GM23338 (cell line): ENCODE results near the gene PFKFB2. TPM values are rescaled to one million over a fixed set of nuclear protein-coding genes. Genes with fewer than 3 reads are reported as not detected.

Experiments used
- ATAC-seq: fragments of 200-7000 bp; cut with Tn5 transposase; 3 replicates; pipeline ENCODE4 v1.9.1; 2020
- DNase-seq: peaks from one replicate; pipeline ENCODE4 v3.0.0-alpha.2; 2015; ENCODE audit warnings: low spot score
- H2AFZ ChIP-seq: fragments of 200-600 bp; sonication (generic); 2 replicates; pipeline ENCODE4 v1.8.0; 2016; ENCODE audit warnings: antibody characterized with exemption, mild to moderate bottlenecking, moderate library complexity
- H3F3A ChIP-seq: fragments of 200-600 bp; sonication (generic); replicated peaks from 2 replicates; pipeline ENCODE4 v1.8.0; 2017; ENCODE audit warnings: antibody characterized with exemption, mixed run types, low read depth
- H3K27ac ChIP-seq: fragments of 200-600 bp; sonication (generic); 2 replicates; pipeline ENCODE4 v1.6.1; 2016; ENCODE audit warnings: low read depth
- H3K27me3 ChIP-seq: fragments of 200-600 bp; sonication (generic); 2 replicates; pipeline ENCODE4 v1.8.0; 2016; ENCODE audit warnings: mild to moderate bottlenecking, mixed run types, moderate library complexity; ENCODE audit not compliant: insufficient read depth
- H3K36me3 ChIP-seq: fragments of 200-600 bp; sonication (generic); 2 replicates; pipeline ENCODE4 v1.8.0; 2016; ENCODE audit warnings: mild to moderate bottlenecking; ENCODE audit not compliant: insufficient read depth
- H3K4me1 ChIP-seq: fragments of 200-600 bp; sonication (generic); 2 replicates; pipeline ENCODE4 v1.8.0; 2016; ENCODE audit warnings: mild to moderate bottlenecking, moderate library complexity; ENCODE audit not compliant: insufficient read depth
- H3K4me2 ChIP-seq: fragments of 200-600 bp; sonication (generic); 2 replicates; pipeline ENCODE4 v1.7.1; 2017; ENCODE audit warnings: mixed run types
- H3K4me3 ChIP-seq: fragments of 200-600 bp; sonication (generic); 2 replicates; pipeline ENCODE4 v1.6.1; 2016; ENCODE audit warnings: mixed run types
- H3K79me2 ChIP-seq: fragments of 200-600 bp; sonication (generic); replicated peaks from 2 replicates; pipeline ENCODE4 v1.8.0; 2017; ENCODE audit warnings: mild to moderate bottlenecking; ENCODE audit not compliant: insufficient read depth
- H3K9me2 ChIP-seq: fragments of 200-600 bp; sonication (generic); 2 replicates; pipeline ENCODE4 v1.8.0; 2017; ENCODE audit not compliant: insufficient read depth
- H4K20me1 ChIP-seq: fragments of 200-600 bp; sonication (generic); replicated peaks from 2 replicates; pipeline ENCODE4 v1.8.0; 2017; ENCODE audit warnings: mild to moderate bottlenecking; ENCODE audit not compliant: insufficient read depth
- H3K27ac Mint-ChIP-seq: 2 replicates; pipeline ENCODE4 v1.8.0; 2020; ENCODE audit warnings: inconsistent platforms, mild to moderate bottlenecking, moderate library complexity, mixed read lengths
- H3K27me3 Mint-ChIP-seq: 3 replicates; pipeline ENCODE4 v1.8.0; 2022; ENCODE audit warnings: low read depth, mild to moderate bottlenecking, moderate library complexity, mixed read lengths, inconsistent platforms; ENCODE audit not compliant: insufficient read depth, poor library complexity
- H3K36me3 Mint-ChIP-seq: 3 replicates; pipeline ENCODE4 v1.8.0; 2021; ENCODE audit warnings: low read depth, mild to moderate bottlenecking, inconsistent platforms, moderate library complexity, mixed read lengths
- H3K4me1 Mint-ChIP-seq: 3 replicates; pipeline ENCODE4 v1.8.0; 2020; ENCODE audit warnings: mild to moderate bottlenecking, inconsistent platforms, mixed read lengths
- H3K4me3 Mint-ChIP-seq: 3 replicates; pipeline ENCODE4 v1.8.0; 2021; ENCODE audit warnings: moderate library complexity, mild to moderate bottlenecking, inconsistent platforms, mixed read lengths
- H3K9me3 Mint-ChIP-seq: 3 replicates; pipeline ENCODE4 v1.8.0; 2020; ENCODE audit warnings: moderate library complexity, mild to moderate bottlenecking, inconsistent platforms, mixed read lengths
- CREB1 ChIP-seq: fragments of 250-450 bp; sonication (Bioruptor Pico); IDR thresholded peaks from 2 replicates; pipeline ENCODE4 v1.5.0; 2020; ENCODE audit warnings: low read depth, mild to moderate bottlenecking, moderate library complexity
- EZH2 ChIP-seq: fragments of 200-600 bp; sonication (generic); IDR thresholded peaks from one replicate; pipeline ENCODE4 v1.8.0; 2017; ENCODE audit warnings: antibody characterized with exemption, mild to moderate bottlenecking, low read depth; ENCODE audit not compliant: unreplicated experiment
- EZH2phosphoT487 ChIP-seq: fragments of 200-600 bp; sonication (generic); IDR thresholded peaks from one replicate; pipeline ENCODE4 v1.8.1; 2018; ENCODE audit warnings: antibody characterized with exemption; ENCODE audit not compliant: unreplicated experiment
- JUNB ChIP-seq: IDR thresholded peaks from one replicate; pipeline ENCODE4 v1.6.1; 2016; ENCODE audit warnings: antibody characterized with exemption; ENCODE audit not compliant: unreplicated experiment
- POLR2AphosphoS5 ChIP-seq: IDR thresholded peaks from 2 replicates; pipeline ENCODE4 v1.6.1; 2016; ENCODE audit warnings: antibody characterized with exemption, low read depth
- STAT1 ChIP-seq: IDR thresholded peaks from one replicate; pipeline ENCODE4 v1.6.1; 2016; ENCODE audit warnings: antibody characterized with exemption; ENCODE audit not compliant: unreplicated experiment
- ZNF114 ChIP-seq: fragments of 250-450 bp; sonication (Bioruptor Pico); IDR thresholded peaks from 2 replicates; pipeline ENCODE4 v1.5.0; 2020; ENCODE audit warnings: mild to moderate bottlenecking, moderate library complexity
- ZNF331 ChIP-seq: fragments of 250-450 bp; sonication (Bioruptor Pico); IDR thresholded peaks from 2 replicates; pipeline ENCODE4 v1.5.0; 2020; ENCODE audit warnings: low read depth, mild to moderate bottlenecking, moderate library complexity
- polyA plus RNA-seq: library from polyadenylated mRNA; unstranded; fragments of >200 nt; fragmentation: Nextera tagmentation; extraction: Ambion mirVana; gene quantifications from 2 replicates; pipeline ENCODE4 v1.2.1, GENCODE V29; 2016
- total RNA-seq: library from RNA; depleted of rRNA; stranded (reverse); fragments of >200 nt; shearing (Covaris generic); gene quantifications from 2 replicates; pipeline ENCODE4 v1.2.3, GENCODE V29; 2014
- TF ChIP-seq, protein P1 (sequence below): IDR thresholded peaks from 2 replicates; pipeline ENCODE4 v1.6.1; 2016; ENCODE audit warnings: antibody characterized with exemption
- TF ChIP-seq, protein P2 (sequence below): IDR thresholded peaks from one replicate; pipeline ENCODE4 v1.6.1; 2018; ENCODE audit warnings: antibody characterized with exemption; ENCODE audit not compliant: unreplicated experiment
- TF ChIP-seq, protein P3 (sequence below), 2 experiments: fragments of 200-600 bp in 1 of 2; sonication (generic) in 1 of 2; conservative IDR thresholded peaks; 2 replicates each; pipeline versions ENCODE4 v1.5.1 to v1.6.1; 2016 to 2017; ENCODE audit warnings: antibody characterized with exemption in 2 of 2, low read depth in 2 of 2, mild to moderate bottlenecking in 2 of 2, moderate library complexity in 1 of 2

The PFKFB2 gene
- total and polyA plus RNA-seq, 2 experiments from 2014 or later, result 4.9 to 14.8 TPM

DNA sequence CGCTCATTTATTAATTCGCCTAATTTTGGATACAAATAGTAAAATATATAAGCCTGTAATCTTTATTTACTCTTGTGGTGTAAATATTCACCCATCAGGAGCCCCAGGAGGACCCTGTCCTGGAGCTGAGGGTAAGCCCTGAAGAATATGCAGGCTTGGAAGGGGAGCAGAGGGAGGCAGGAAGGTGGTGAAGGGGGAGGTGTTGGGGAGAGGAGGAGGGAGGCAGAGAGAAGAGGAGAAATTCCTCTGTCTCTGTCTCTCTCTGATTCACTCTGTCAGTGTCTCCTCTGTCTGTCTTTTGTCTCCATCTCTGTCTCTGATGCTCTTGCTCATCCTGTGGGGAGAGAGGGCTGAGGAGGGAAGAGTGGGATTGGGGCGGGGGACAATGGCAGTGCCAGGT, 32.8 kb downstream of the PFKFB2 start (continued):
- TF ChIP-seq POLR2AphosphoS5 (no peak), JUNB (no peak), STAT1 (no peak), CREB1 (CRISPR knock-in tag) (no peak), ZNF114 (CRISPR knock-in tag) (no peak), EZH2 (no peak)
- TF ChIP-seq, protein P1, sequence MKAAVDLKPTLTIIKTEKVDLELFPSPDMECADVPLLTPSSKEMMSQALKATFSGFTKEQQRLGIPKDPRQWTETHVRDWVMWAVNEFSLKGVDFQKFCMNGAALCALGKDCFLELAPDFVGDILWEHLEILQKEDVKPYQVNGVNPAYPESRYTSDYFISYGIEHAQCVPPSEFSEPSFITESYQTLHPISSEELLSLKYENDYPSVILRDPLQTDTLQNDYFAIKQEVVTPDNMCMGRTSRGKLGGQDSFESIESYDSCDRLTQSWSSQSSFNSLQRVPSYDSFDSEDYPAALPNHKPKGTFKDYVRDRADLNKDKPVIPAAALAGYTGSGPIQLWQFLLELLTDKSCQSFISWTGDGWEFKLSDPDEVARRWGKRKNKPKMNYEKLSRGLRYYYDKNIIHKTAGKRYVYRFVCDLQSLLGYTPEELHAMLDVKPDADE, result no peak

DNA sequence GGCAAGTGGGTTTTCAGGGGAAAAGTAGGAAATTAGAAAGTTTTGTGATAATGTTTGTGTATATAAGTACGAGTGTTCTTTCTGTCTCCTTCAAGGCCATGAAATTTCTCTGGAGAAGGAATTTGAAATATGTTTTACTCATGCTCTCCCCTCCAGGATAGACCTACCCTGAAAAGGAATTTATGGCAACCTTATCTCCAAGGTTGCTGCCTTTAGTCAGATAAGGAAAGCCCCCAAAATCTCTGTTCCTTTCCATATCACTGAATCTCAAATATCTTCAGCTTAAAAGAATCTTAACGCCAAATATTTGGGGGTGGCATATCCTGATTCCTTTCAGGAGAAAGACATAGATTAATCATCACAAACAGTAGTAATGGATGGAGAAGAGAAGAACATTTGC, 35.1 kb downstream of the PFKFB2 start:
- no peaks in the 10 kb centered on the region for H3K36me3 Mint-ChIP-seq
- no peak for TF ChIP-seq EZH2
- no peak for TF ChIP-seq ZNF114 (CRISPR knock-in tag)
- TF ChIP-seq STAT1, result no peak
- no peak for TF ChIP-seq EZH2phosphoT487
- TF ChIP-seq, protein P2, sequence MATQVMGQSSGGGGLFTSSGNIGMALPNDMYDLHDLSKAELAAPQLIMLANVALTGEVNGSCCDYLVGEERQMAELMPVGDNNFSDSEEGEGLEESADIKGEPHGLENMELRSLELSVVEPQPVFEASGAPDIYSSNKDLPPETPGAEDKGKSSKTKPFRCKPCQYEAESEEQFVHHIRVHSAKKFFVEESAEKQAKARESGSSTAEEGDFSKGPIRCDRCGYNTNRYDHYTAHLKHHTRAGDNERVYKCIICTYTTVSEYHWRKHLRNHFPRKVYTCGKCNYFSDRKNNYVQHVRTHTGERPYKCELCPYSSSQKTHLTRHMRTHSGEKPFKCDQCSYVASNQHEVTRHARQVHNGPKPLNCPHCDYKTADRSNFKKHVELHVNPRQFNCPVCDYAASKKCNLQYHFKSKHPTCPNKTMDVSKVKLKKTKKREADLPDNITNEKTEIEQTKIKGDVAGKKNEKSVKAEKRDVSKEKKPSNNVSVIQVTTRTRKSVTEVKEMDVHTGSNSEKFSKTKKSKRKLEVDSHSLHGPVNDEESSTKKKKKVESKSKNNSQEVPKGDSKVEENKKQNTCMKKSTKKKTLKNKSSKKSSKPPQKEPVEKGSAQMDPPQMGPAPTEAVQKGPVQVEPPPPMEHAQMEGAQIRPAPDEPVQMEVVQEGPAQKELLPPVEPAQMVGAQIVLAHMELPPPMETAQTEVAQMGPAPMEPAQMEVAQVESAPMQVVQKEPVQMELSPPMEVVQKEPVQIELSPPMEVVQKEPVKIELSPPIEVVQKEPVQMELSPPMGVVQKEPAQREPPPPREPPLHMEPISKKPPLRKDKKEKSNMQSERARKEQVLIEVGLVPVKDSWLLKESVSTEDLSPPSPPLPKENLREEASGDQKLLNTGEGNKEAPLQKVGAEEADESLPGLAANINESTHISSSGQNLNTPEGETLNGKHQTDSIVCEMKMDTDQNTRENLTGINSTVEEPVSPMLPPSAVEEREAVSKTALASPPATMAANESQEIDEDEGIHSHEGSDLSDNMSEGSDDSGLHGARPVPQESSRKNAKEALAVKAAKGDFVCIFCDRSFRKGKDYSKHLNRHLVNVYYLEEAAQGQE, result no peak
- no peak for TF ChIP-seq CREB1 (CRISPR knock-in tag)
- TF ChIP-seq ZNF331, result no peak
- TF ChIP-seq, protein P3, sequence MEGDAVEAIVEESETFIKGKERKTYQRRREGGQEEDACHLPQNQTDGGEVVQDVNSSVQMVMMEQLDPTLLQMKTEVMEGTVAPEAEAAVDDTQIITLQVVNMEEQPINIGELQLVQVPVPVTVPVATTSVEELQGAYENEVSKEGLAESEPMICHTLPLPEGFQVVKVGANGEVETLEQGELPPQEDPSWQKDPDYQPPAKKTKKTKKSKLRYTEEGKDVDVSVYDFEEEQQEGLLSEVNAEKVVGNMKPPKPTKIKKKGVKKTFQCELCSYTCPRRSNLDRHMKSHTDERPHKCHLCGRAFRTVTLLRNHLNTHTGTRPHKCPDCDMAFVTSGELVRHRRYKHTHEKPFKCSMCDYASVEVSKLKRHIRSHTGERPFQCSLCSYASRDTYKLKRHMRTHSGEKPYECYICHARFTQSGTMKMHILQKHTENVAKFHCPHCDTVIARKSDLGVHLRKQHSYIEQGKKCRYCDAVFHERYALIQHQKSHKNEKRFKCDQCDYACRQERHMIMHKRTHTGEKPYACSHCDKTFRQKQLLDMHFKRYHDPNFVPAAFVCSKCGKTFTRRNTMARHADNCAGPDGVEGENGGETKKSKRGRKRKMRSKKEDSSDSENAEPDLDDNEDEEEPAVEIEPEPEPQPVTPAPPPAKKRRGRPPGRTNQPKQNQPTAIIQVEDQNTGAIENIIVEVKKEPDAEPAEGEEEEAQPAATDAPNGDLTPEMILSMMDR (conservative IDR thresholded peaks at IDR 0.05; ENCODE audit: low read depth in 2 of 2), result no peak
- H3K9me3 Mint-ChIP-seq, result no peaks in the 10 kb centered on the region
- Histone ChIP-seq H3K4me2 (no peak overlapping the region), H3F3A (no peaks in the 10 kb centered on the region), H4K20me1 (no peaks in the 10 kb centered on the region), H2AFZ (no peak overlapping the region), H3K4me3 (no peak overlapping the region), H3K27ac (no peak overlapping the region), H3K79me2 (no peaks in the 10 kb centered on the region), H3K4me1 (no peaks in the 10 kb centered on the region), H3K9me2 (no peaks in the 10 kb centered on the region), H3K27me3 (no peaks in the 10 kb centered on the region), H3K36me3 (no peaks in the 10 kb centered on the region)
- no peak for DNase-seq
- H3K27me3 Mint-ChIP-seq, result no peaks in the 10 kb centered on the region
- H3K4me3 Mint-ChIP-seq, result no peak overlapping the region
- ATAC-seq, result no peak
- H3K4me1 Mint-ChIP-seq, result peaks cover 15% of the 10 kb centered on the region
- H3K27ac Mint-ChIP-seq, result no peak overlapping the region
